ENCODE measurements around the gene REV3L. TPM values are rescaled to one million over a fixed set of nuclear protein-coding genes. Genes with fewer than 3 reads are reported as not detected.

Gene REV3L
- total RNA-seq, 2 experiments from 2014 or later = 20.1 to 27.6 TPM

DNA sequence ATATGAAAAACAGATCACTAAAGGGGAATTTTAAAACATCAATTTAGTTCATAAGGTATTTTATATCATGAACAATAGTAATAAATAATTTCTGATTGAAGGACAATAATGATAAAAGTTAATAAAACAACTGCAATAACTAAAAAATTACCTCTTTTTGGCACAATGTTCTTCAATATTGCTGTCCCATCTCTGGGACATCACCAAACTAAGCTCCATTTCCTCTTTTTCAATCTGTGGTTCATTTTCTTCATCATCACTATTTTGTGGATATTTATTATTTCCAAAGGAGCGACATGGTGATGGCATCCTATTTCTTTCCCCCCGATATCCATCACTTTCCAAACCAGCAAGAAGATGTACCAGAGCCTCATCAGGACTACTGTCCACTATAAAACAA is 103.2 kb downstream of the REV3L start:
- ChIA-PET CTCF (no interaction called here), POLR2A (no interaction called here)
- no peak overlapping the region for H3K4me3 Mint-ChIP-seq
- H3K9me3 Mint-ChIP-seq = no peaks in the 10 kb centered on the region
- DNase-seq (no peak), ATAC-seq (no peak)
- H3K27ac Mint-ChIP-seq = no peak overlapping the region
- TF ChIP-seq, protein P1, sequence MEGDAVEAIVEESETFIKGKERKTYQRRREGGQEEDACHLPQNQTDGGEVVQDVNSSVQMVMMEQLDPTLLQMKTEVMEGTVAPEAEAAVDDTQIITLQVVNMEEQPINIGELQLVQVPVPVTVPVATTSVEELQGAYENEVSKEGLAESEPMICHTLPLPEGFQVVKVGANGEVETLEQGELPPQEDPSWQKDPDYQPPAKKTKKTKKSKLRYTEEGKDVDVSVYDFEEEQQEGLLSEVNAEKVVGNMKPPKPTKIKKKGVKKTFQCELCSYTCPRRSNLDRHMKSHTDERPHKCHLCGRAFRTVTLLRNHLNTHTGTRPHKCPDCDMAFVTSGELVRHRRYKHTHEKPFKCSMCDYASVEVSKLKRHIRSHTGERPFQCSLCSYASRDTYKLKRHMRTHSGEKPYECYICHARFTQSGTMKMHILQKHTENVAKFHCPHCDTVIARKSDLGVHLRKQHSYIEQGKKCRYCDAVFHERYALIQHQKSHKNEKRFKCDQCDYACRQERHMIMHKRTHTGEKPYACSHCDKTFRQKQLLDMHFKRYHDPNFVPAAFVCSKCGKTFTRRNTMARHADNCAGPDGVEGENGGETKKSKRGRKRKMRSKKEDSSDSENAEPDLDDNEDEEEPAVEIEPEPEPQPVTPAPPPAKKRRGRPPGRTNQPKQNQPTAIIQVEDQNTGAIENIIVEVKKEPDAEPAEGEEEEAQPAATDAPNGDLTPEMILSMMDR (IDR thresholded peaks at IDR 0.05) = no peak
- no peaks in the 10 kb centered on the region for H3K27me3 Mint-ChIP-seq
- intact Hi-C loops (cut with micrococcal nuclease) = no loop called here
- peaks cover 35% of the 10 kb centered on the region for H3K36me3 Mint-ChIP-seq (ENCODE audit: low read depth)
- H3K4me1 Mint-ChIP-seq (ENCODE audit: low read depth) = no peaks in the 10 kb centered on the region

DNA sequence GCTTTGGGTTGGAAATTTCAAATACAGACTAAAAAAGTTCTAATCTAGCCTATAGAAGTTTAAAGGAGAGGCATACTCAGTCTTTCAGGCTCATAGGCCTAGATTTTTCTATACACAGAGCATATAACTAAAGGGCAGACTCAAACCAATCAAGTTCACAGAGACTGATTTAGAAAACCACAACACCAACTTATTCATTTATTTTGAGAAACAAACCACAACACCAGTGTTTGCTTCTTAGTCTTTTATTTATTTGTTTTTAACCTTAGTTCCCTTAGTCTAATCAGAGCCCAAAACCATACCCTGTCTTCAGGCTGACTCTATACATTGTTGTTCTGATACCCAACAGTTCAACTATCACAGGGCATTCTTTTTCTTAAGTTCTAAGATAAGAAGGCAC is 103.7 kb downstream of the REV3L start:
- POLR2A ChIA-PET = no interaction called here
- CTCF ChIA-PET = no interaction called here
- Mint-ChIP-seq H3K27ac (no peak overlapping the region), H3K4me3 (no peak overlapping the region), H3K27me3 (no peaks in the 10 kb centered on the region), H3K36me3 (ENCODE audit: low read depth) (peaks cover 34% of the 10 kb centered on the region), H3K9me3 (no peaks in the 10 kb centered on the region), H3K4me1 (ENCODE audit: low read depth) (no peaks in the 10 kb centered on the region)
- intact Hi-C loops (cut with micrococcal nuclease) = no loop called here
- TF ChIP-seq, protein P1 (IDR thresholded peaks at IDR 0.05) = no peak
- DNase-seq (no peak), ATAC-seq (no peak)

DNA sequence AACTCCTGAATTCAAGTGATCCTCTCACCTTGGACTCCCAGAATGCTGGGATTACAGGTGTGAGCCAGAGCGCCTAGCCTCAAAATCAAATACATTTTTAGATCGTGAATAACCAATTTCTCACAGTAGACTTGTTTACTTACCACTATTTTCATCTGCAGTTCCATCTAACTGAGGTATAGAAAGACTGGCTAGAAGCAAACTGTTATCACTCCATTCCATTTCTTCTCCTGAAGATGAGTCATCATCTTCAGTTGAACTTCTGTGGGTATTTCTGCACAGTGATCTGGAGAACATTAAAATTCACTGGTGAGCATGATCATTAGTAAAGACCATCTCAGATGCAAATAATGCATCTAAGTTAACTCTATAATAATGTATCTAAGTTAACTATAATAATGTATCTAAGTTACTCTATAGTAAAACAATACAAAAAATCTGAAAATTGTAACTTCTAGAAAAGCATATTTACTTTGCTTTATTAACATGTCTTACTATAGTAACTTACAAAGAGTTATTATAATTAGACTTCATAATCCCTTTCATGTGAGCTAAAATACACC is 105.4 kb downstream of the REV3L start:
- Mint-ChIP-seq H3K27me3 (no peaks in the 10 kb centered on the region), H3K9me3 (no peaks in the 10 kb centered on the region), H3K27ac (no peak overlapping the region), H3K36me3 (ENCODE audit: low read depth) (peaks cover 38% of the 10 kb centered on the region), H3K4me3 (no peak overlapping the region), H3K4me1 (ENCODE audit: low read depth) (no peaks in the 10 kb centered on the region)
- no peak for DNase-seq
- ChIA-PET CTCF (no interaction called here), POLR2A (no interaction called here)
- TF ChIP-seq, protein P1 (IDR thresholded peaks at IDR 0.05) = no peak
- intact Hi-C loops (cut with micrococcal nuclease) = no loop called here
- ATAC-seq = no peak

DNA sequence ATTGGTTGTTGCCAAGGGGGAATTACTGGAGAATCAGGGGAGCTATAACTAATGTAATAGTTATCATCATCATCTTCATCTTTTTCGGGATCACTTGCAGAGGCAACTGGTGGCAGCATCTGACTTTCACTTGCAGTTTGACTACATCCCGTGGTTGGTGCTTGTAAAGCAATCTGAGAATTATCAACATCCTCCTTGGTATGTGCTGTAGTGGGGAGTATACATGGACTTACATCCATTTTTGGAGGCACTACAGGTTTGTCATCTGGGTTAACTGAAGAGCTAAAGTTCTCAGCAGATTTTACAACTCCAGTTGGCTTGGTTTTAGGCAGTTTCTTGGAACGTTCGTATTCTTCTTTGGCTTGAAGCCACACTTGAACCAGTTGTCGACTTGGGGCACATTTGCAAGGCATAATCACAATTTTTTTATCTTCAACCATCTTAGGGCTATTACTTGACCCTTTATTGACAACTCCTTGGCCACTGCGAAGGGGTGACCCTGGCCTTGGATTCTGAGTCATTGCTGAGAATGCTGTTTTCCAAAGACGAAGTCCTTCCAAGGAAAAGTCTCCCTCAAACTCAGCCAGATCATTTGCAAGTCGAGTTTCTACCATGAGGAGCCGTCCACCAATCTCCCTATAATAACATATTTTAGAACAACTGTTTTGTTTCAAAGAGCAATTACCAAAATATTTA is 115.5 kb downstream of the REV3L start:
- ChIA-PET POLR2A (no interaction called here), CTCF (interaction anchor here (0.7 to 1.6 kb wide), 2 partner anchors 13 to 111 kb away, joined by 3 to 5 read pairs; no protein-coding TSS in a partner anchor)
- intact Hi-C loops (cut with micrococcal nuclease) = no loop called here
- TF ChIP-seq, protein P1 (IDR thresholded peaks at IDR 0.05) = no peak
- Mint-ChIP-seq H3K4me3 (no peak overlapping the region), H3K9me3 (no peaks in the 10 kb centered on the region), H3K27me3 (no peaks in the 10 kb centered on the region), H3K4me1 (ENCODE audit: low read depth) (peaks cover 10% of the 10 kb centered on the region), H3K36me3 (ENCODE audit: low read depth) (peaks cover 17% of the 10 kb centered on the region), H3K27ac (no peak overlapping the region)
- ATAC-seq = peak; percentile 65
- peak; percentile 42 for DNase-seq

DNA sequence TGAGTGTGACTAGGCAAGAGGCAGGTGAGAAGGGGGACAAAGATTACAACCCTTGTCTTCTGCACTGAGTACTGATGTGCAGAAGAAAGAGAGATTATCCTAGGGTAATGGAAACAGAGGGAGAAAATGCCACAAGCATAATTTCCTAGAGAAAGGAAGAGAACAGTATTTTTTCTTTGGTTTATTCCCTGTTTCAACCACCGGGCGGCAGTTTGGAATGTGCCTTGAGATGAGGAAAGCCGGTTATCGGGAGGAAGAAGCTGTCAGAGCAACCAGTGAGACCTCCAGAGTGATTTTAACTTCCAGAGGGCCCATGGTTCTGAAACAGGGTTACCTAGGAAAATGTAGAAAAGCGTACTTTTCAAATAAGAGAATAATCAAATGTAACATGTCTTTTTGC is 121.4 kb downstream of the REV3L start:
- CTCF ChIA-PET = no interaction called here
- Mint-ChIP-seq H3K9me3 (no peaks in the 10 kb centered on the region), H3K27ac (no peak overlapping the region)

More for the DNA sequence above, 121.4 kb downstream of the REV3L start:
- Mint-ChIP-seq H3K4me3 (no peak overlapping the region), H3K4me1 (ENCODE audit: low read depth) (no peaks in the 10 kb centered on the region), H3K36me3 (ENCODE audit: low read depth) (peaks cover 8% of the 10 kb centered on the region), H3K27me3 (no peaks in the 10 kb centered on the region)
- TF ChIP-seq, protein P1 (IDR thresholded peaks at IDR 0.05) = no peak
- intact Hi-C loops (cut with micrococcal nuclease) = no loop called here
- ATAC-seq (no peak), DNase-seq (peak; percentile 7)
- POLR2A ChIA-PET = no interaction called here

All from activated CD8-positive, alpha-beta T cell treated with anti-CD3 and anti-CD28 coated beads for 36 hours (primary cell).